Stimulated activated CD4-positive, alpha-beta T cell treated with anti-CD3 and anti-CD28 coated beads, TNF-alpha, amount 100 ng/mL, for 48 hours (primary cell): ENCODE measurements around the gene KLHL22.
"Not testable (repeated sequence)": the region's sequence is repeated elsewhere in the genome, so short reads cannot be mapped to it uniquely, and the experiment has no call there.

ENCODE experiments used
- DNase-seq, 3 donors: peaks; one replicate each; pipeline ENCODE4 v3.0.0-alpha.2; 2020; ENCODE audit warnings: low read depth in 3 of 3

The KLHL22 gene

GRCh38 chr22:20471126-20471833 is 24.3 kb downstream of the KLHL22 start:
- no peak for DNase-seq

- not testable (repeated sequence) for DNase-seq
Observed at GRCh38 chr22:20470525-20470924, 25.1 kb downstream of the KLHL22 start.

- DNase-seq: no peak
Observed at GRCh38 chr22:20469110-20469868, 26.3 kb downstream of the KLHL22 start.

GRCh38 chr22:20466659-20467379 is 28.8 kb downstream of the KLHL22 start:
- DNase-seq: no peak

- no peak for DNase-seq
Observed at GRCh38 chr22:20465759-20466077, 29.9 kb downstream of the KLHL22 start.

- DNase-seq: no peak
Observed at GRCh38 chr22:20464912-20465758, 30.5 kb downstream of the KLHL22 start.

GRCh38 chr22:20464096-20464614 is 31.4 kb downstream of the KLHL22 start:
- peak in 2 of 3 donors; percentile 42 to 53 for DNase-seq

- DNase-seq: no peak
Observed at GRCh38 chr22:20463324-20464095, 32.1 kb downstream of the KLHL22 start.

GRCh38 chr22:20459862-20460261 is 35.7 kb downstream of the KLHL22 start:
- DNase-seq: no peak

GRCh38 chr22:20459152-20459542 is 36.4 kb downstream of the KLHL22 start:
- DNase-seq: no peak

GRCh38 chr22:20458530-20459151 is 37.0 kb downstream of the KLHL22 start:
- no peak for DNase-seq

GRCh38 chr22:20457506-20458240 is 37.9 kb downstream of the KLHL22 start:
- no peak for DNase-seq

- no peak for DNase-seq
Observed at GRCh38 chr22:20456722-20457076, 38.9 kb downstream of the KLHL22 start.

GRCh38 chr22:20456064-20456721 is 39.4 kb downstream of the KLHL22 start:
- peak; percentile 52 to 74 (median 62) for DNase-seq

- DNase-seq: no peak
Observed at GRCh38 chr22:20455709-20456063, 39.9 kb downstream of the KLHL22 start.

- no peak for DNase-seq
Observed at GRCh38 chr22:20453222-20453621, 42.4 kb downstream of the KLHL22 start.

- no peak for DNase-seq
Observed at GRCh38 chr22:20451920-20452319, 43.7 kb downstream of the KLHL22 start.

GRCh38 chr22:20451129-20451778 is 44.3 kb downstream of the KLHL22 start:
- DNase-seq: not testable (repeated sequence)

GRCh38 chr22:20450551-20450906 is 45.1 kb downstream of the KLHL22 start:
- DNase-seq: no peak
